ENCODE results near the gene BST1. TPM values are rescaled to one million over a fixed set of nuclear protein-coding genes. Genes with fewer than 3 reads are reported as not detected.

The BST1 gene
- total and polyA plus RNA-seq, 2 donors (not counting 3 experiments of a cell fraction or from before 2014, with no cell fraction given): 10.7 to 14.0 TPM

DNA sequence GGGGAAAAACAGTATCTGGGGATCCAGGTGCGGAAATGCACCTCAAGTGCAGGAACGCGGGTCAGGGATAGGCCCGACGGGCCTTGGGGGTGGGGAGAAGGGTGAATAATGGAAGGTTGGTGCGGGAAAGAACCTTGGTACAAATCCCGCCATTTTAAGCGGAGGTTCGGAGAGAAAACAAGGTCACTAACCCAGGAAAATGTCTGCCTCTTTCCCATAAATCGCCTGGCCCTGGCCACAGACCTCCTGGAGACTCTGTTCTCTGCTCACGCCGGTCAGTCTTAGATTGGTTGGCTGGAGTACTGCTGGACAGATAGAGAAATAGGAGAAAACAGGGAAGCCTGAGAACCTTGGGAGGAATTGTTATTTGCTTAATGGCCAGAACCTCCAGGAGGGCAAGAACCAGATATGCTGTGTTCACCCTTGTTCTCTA, 46.8 kb upstream of the BST1 start:
- intact Hi-C loops (cut with micrococcal nuclease) (loop anchor here (10.0 kb wide), 2 partner anchors 421 to 569 kb away; partner anchors contain the start of gene TAPT1), dilution Hi-C loops (cut with MboI; ENCODE audit: extremely low pct_ligation_motif_present, low sequenced_read_pairs) (no loop called here)
- TF ChIP-seq MYC (IDR thresholded peaks at IDR 0.05; ENCODE audit: low read depth, low read length): no peak
- TF ChIP-seq JUN (IDR thresholded peaks at IDR 0.05; ENCODE audit: borderline replicate concordance, insufficient read depth, insufficient read length, low read depth): no peak
- TF ChIP-seq POLR2AphosphoS5 (IDR thresholded peaks at IDR 0.05; ENCODE audit: insufficient read depth, low read depth, low read length): no peak
- TF ChIP-seq, protein P1, sequence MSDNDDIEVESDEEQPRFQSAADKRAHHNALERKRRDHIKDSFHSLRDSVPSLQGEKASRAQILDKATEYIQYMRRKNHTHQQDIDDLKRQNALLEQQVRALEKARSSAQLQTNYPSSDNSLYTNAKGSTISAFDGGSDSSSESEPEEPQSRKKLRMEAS (IDR thresholded peaks at IDR 0.05; ENCODE audit: insufficient read depth, insufficient read length): no peak
- TF ChIP-seq, protein P2, sequence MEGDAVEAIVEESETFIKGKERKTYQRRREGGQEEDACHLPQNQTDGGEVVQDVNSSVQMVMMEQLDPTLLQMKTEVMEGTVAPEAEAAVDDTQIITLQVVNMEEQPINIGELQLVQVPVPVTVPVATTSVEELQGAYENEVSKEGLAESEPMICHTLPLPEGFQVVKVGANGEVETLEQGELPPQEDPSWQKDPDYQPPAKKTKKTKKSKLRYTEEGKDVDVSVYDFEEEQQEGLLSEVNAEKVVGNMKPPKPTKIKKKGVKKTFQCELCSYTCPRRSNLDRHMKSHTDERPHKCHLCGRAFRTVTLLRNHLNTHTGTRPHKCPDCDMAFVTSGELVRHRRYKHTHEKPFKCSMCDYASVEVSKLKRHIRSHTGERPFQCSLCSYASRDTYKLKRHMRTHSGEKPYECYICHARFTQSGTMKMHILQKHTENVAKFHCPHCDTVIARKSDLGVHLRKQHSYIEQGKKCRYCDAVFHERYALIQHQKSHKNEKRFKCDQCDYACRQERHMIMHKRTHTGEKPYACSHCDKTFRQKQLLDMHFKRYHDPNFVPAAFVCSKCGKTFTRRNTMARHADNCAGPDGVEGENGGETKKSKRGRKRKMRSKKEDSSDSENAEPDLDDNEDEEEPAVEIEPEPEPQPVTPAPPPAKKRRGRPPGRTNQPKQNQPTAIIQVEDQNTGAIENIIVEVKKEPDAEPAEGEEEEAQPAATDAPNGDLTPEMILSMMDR (IDR thresholded peaks at IDR 0.05; ENCODE audit: extremely low read depth in 1 of 2, insufficient read depth in 1 of 2, low read depth in 1 of 2, low read length in 2 of 2): no peak
- TF ChIP-seq FOS (IDR thresholded peaks at IDR 0.05; ENCODE audit: borderline replicate concordance, insufficient read depth, low read length): no peak
- TF ChIP-seq GATA2 (IDR thresholded peaks at IDR 0.05; ENCODE audit: insufficient read depth, insufficient read length, low read depth, low read length): no peak
- no peak for TF ChIP-seq POLR2A (IDR thresholded peaks at IDR 0.05; ENCODE audit: low read depth, low read length)
- no peak for TF ChIP-seq EZH2 (IDR thresholded peaks at IDR 0.05; ENCODE audit: borderline replicate concordance, low read depth, low read length, severe bottlenecking)
- H3K27ac ChIP-seq (ENCODE audit: insufficient read depth, low read depth, low read length): peak overlapping the region; percentile 98
- H3K4me1 ChIP-seq (ENCODE audit: control insufficient read depth, extremely low read depth, insufficient read depth, low read length): peaks cover 29% of the 10 kb centered on the region
- no peaks in the 10 kb centered on the region for H3K36me3 ChIP-seq (ENCODE audit: control insufficient read depth in 2 of 2, extremely low read depth in 1 of 2, insufficient read depth in 2 of 2, low read length in 2 of 2)
- no peaks in the 10 kb centered on the region for H3K27me3 ChIP-seq (ENCODE audit: control insufficient read depth in 2 of 2, insufficient read depth in 2 of 2, low read length in 2 of 2)
- DNase-seq (ENCODE audit: low read depth, low spot score) (peak; percentile 36), FAIRE-seq (no peak)
- CTCF ChIA-PET: interaction anchor here (0.9 to 2.1 kb wide), 4 partner anchors 8 to 26 kb away, joined by 3 to 8 read pairs (median 6); partner anchors contain the start of gene FAM200B
- POLR2A ChIA-PET: no interaction called here
- H3K79me2 ChIP-seq (ENCODE audit: control insufficient read depth, insufficient read depth, low read length): peaks cover 40% of the 10 kb centered on the region
- H3K4me3 ChIP-seq (replicated peaks in 1 of 3; ENCODE audit: insufficient read depth in 1 of 3, low read depth in 1 of 3, low read length in 3 of 3): peak overlapping the region in 1 of 3 experiments; percentile 48
- peak overlapping the region; percentile 35 for H3K4me2 ChIP-seq (ENCODE audit: insufficient read depth, low read length)
- peak overlapping the region; percentile 97 for H2AFZ ChIP-seq (ENCODE audit: low read depth, low read length)
- peak overlapping the region; percentile 97 for H3K9ac ChIP-seq (replicated peaks; ENCODE audit: extremely low read depth, insufficient read depth, low read length)
- no TSS peak for BruUV-seq (replicated peaks)
- H4K20me1 ChIP-seq (replicated peaks; ENCODE audit: control insufficient read depth, extremely low read depth, insufficient read depth, low read length): no peaks in the 10 kb centered on the region
- no peaks in the 10 kb centered on the region for H3K9me3 ChIP-seq (replicated peaks; ENCODE audit: control insufficient read depth, insufficient read depth, low read length)
- H3K9me1 ChIP-seq (replicated peaks; ENCODE audit: control insufficient read depth, extremely low read depth, insufficient read depth, low read length): no peaks in the 10 kb centered on the region
